ENCODE results near the gene SUSD3. TPM values are rescaled to one million over a fixed set of nuclear protein-coding genes. Genes with fewer than 3 reads are reported as not detected.

Gene SUSD3
- total RNA-seq, 1 experiment from 2014 or later, result 9.0 TPM

DNA sequence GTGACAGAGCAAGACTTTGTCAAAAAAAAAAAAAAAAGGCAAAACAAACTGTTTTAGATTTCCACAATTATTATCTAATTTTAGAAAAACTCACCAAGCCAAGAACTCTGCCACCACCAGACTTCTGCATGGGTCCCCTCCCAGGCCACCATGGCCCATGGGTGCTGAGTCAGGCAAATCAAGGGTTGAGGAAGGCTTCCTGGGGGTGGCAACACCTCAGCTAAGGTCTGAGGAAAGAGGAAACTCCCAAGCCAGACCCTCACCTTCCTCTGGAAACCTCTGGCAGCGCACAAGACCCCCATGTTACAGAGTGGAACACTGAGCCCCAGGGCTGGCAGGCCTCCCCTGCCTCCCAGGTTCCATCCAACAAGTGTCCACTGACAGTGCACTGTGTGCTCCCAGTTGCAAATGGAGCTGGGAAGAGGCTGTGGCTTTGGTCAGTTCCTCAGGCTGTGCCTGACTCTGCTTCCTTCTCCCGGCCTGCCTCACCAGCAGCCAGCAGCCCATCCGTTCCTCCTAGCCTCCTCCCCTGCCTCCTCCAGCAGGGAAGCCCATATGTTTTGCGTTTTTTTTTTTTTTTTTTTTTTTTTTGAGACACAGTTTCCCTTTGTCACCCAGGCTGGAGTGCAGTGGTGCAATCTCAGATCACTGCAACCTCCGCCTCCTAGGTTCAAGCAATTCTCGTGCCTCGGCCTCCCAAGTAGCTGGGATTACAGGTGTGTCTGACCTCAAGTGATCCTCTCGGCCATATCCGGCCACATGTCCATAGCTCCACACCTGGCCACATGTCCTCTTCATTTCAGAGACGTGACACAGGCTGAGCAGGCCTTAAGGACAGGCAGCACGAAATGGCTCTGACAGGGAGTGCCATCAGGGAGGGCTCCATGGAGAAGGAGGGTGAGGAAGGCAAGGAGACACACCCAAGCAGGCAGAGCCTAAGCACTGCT is 3.5 kb upstream of the SUSD3 start:
- WGBS (ENCODE audit: extremely low coverage, insufficient read length, low lambda C conversion rate), result no CpG with 5 or more reads among the region's 11 CpGs
- no peak for DNase-seq
- no peak overlapping the region for H2BK12ac ChIP-seq (ENCODE audit: insufficient read length, low read depth, low read length)
- no peak overlapping the region for H3T11ph ChIP-seq (ENCODE audit: low read length)
- H3K9ac ChIP-seq (ENCODE audit: extremely low read depth, insufficient read length, low read length), result no peak overlapping the region
- H3K4me1 ChIP-seq (ENCODE audit: insufficient read depth, low read length), result no peaks in the 10 kb centered on the region
- H3K27ac ChIP-seq (ENCODE audit: insufficient read length, low read depth, low read length), result no peak overlapping the region
- Mint-ChIP-seq H3K9me3 (no peaks in the 10 kb centered on the region), H3K4me1 (peaks cover 40 to 42% of the 10 kb centered on the region in 2 experiments), H3K27ac (no peak overlapping the region), H3K4me3 (no peak overlapping the region), H3K36me3 (ENCODE audit: insufficient read depth in 1 of 3, low read depth in 3 of 3) (no peaks in the 10 kb centered on the region), H3K27me3 (ENCODE audit: low read depth) (peaks cover 32% of the 10 kb centered on the region)
- no peaks in the 10 kb centered on the region for H3K23me2 ChIP-seq (ENCODE audit: insufficient read length, low read depth, low read length, poor library complexity, severe bottlenecking)
- TF ChIP-seq, protein P1, sequence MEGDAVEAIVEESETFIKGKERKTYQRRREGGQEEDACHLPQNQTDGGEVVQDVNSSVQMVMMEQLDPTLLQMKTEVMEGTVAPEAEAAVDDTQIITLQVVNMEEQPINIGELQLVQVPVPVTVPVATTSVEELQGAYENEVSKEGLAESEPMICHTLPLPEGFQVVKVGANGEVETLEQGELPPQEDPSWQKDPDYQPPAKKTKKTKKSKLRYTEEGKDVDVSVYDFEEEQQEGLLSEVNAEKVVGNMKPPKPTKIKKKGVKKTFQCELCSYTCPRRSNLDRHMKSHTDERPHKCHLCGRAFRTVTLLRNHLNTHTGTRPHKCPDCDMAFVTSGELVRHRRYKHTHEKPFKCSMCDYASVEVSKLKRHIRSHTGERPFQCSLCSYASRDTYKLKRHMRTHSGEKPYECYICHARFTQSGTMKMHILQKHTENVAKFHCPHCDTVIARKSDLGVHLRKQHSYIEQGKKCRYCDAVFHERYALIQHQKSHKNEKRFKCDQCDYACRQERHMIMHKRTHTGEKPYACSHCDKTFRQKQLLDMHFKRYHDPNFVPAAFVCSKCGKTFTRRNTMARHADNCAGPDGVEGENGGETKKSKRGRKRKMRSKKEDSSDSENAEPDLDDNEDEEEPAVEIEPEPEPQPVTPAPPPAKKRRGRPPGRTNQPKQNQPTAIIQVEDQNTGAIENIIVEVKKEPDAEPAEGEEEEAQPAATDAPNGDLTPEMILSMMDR (conservative IDR thresholded peaks at IDR 0.05), result no peak
- H3K79me1 ChIP-seq (ENCODE audit: insufficient read depth, low read depth, low read length, poor library complexity, severe bottlenecking), result no peaks in the 10 kb centered on the region
- no peak overlapping the region for H4K5ac ChIP-seq (ENCODE audit: insufficient read length, low read depth, low read length)
- H3K79me2 ChIP-seq (ENCODE audit: insufficient read depth, low read length), result no peaks in the 10 kb centered on the region
- H3K27me3 ChIP-seq (ENCODE audit: insufficient read depth, low read length), result no peaks in the 10 kb centered on the region
- no peak overlapping the region for H3K18ac ChIP-seq (ENCODE audit: insufficient read length, low read depth, low read length)
- H3K23ac ChIP-seq (ENCODE audit: insufficient read length, low read depth, low read length), result no peak overlapping the region
- H3K4me2 ChIP-seq (ENCODE audit: insufficient read depth, insufficient read length, low read length), result no peak overlapping the region
- no peak overlapping the region for H2BK5ac ChIP-seq (ENCODE audit: insufficient read length, low read length)
- no peak overlapping the region for H4K8ac ChIP-seq (replicated peaks; ENCODE audit: insufficient read length, low read depth, low read length)
- H2AK5ac ChIP-seq (ENCODE audit: insufficient read length, low read length), result no peak overlapping the region
- no peak overlapping the region for H4K91ac ChIP-seq (ENCODE audit: insufficient read length, low read depth, low read length)
- no peak overlapping the region for H2BK120ac ChIP-seq (ENCODE audit: low read depth, low read length, poor library complexity, severe bottlenecking)
- no peak overlapping the region for H3K4ac ChIP-seq (ENCODE audit: low read depth, low read length)
- H4K20me1 ChIP-seq (ENCODE audit: control insufficient read depth, insufficient read depth, insufficient read length), result no peaks in the 10 kb centered on the region
- no peaks in the 10 kb centered on the region for H3K9me3 ChIP-seq (ENCODE audit: control insufficient read depth, low read depth, low read length)
- no peak overlapping the region for H2BK20ac ChIP-seq (ENCODE audit: low read depth, low read length, poor library complexity, severe bottlenecking)
- H2AFZ ChIP-seq (ENCODE audit: low read length), result no peak overlapping the region
- no peak overlapping the region for H3K56ac ChIP-seq (ENCODE audit: insufficient read length, low read depth, low read length)
- no peak overlapping the region for H2BK15ac ChIP-seq (ENCODE audit: low read depth, low read length)
- H3K14ac ChIP-seq (ENCODE audit: insufficient read depth, low read length), result no peak overlapping the region; the same call in 1 of the 2 replicates

All from H9 (cell line).